A549 (cell line): ENCODE data around the gene RELT. TPM values are rescaled to one million over a fixed set of nuclear protein-coding genes. Genes with fewer than 3 reads are reported as not detected.

ENCODE experiments used
- ATAC-seq, 2 experiments: fragments of 200-7000 bp in 1 of 2; fragments of >200 bp in 1 of 2; cut with Nextera tagmentation in 1 of 2; cut with Tn5 transposase in 1 of 2; 3 replicates each; pipeline versions ENCODE4 v1.8.0 to v1.9.1; 2018 to 2020; ENCODE audit warnings: mild to moderate bottlenecking in 1 of 2, moderate library complexity in 1 of 2
- CTCF ChIA-PET: fragments of 300-600 bp; sonication (Branson Sonifier 250); formaldehyde crosslinking; extraction: SDS; loops from one replicate; lab custom pipeline; 2021; ENCODE audit warnings: antibody characterized with exemption, inconsistent platforms; lab: Yijun Ruan, JAX
- POLR2A ChIA-PET: fragments of 350-600 bp; formaldehyde crosslinking; extraction: SDS; loops from one replicate; lab custom pipeline; 2021; ENCODE audit warnings: antibody characterized with exemption, inconsistent platforms; lab: Yijun Ruan, JAX
- DNase-seq, 2 experiments: peaks; one replicate each; pipeline versions ENCODE4 v3.0.0 to v3.0.0-alpha.2; 2011 to 2016; ENCODE audit warnings: low read depth in 1 of 2, low spot score in 1 of 2
- FAIRE-seq: peaks from 2 replicates; lab custom pipeline; 2011; peaks lifted over from hg19 to GRCh38; lab: Jason Lieb, UNC
- H3K27ac ChIP-seq, 2 experiments: fragments of >200 bp; sonication (Bioruptor Twin); formaldehyde crosslinking; 3 replicates each; pipeline ENCODE4 v1.5.1; 2016 to 2017
- H3K4me1 ChIP-seq: fragments of >200 bp; sonication (Bioruptor Twin); formaldehyde crosslinking; 3 replicates; pipeline ENCODE4 v1.6.1; 2016
- H3K4me2 ChIP-seq: fragments of >200 bp; sonication (Bioruptor Twin); formaldehyde crosslinking; 3 replicates; pipeline ENCODE4 v1.6.1; 2016
- H3K4me3 ChIP-seq: fragments of >200 bp; sonication (Bioruptor Twin); formaldehyde crosslinking; 3 replicates; pipeline ENCODE4 v1.5.1; 2016
- H3K9me3 ChIP-seq: fragments of >200 bp; sonication (Bioruptor Twin); formaldehyde crosslinking; 3 replicates; pipeline ENCODE4 v1.6.1; 2016
- CBX2 ChIP-seq: fragments of 200-600 bp; sonication (generic); IDR thresholded peaks from 2 replicates; pipeline ENCODE4 v1.6.1; 2016; ENCODE audit warnings: low read depth, mild to moderate bottlenecking, borderline replicate concordance
- CEBPB ChIP-seq, 2 experiments: fragments of >200 bp in 1 of 2; sonication (Bioruptor Twin) in 1 of 2; formaldehyde crosslinking in 1 of 2; IDR thresholded peaks; 2 replicates each; pipeline ENCODE4 v1.6.1; 2012 to 2016
- CHD2 ChIP-seq: fragments of 150-350 bp; IDR thresholded peaks from 2 replicates; pipeline ENCODE4 v1.6.1; 2014; ENCODE audit warnings: low read length; ENCODE audit not compliant: partially characterized antibody
- CTCF ChIP-seq: fragments of >200 bp; sonication (Bioruptor Twin); formaldehyde crosslinking; IDR thresholded peaks from 3 replicates; pipeline ENCODE4 v1.5.1; 2016
- EHF ChIP-seq: fragments of 250-450 bp; sonication (Bioruptor Pico); IDR thresholded peaks from 2 replicates; pipeline ENCODE4 v1.5.0; 2020; ENCODE audit warnings: mild to moderate bottlenecking
- EHMT2 ChIP-seq: fragments of 200-600 bp; sonication (generic); IDR thresholded peaks from 2 replicates; pipeline ENCODE4 v1.6.1; 2016; ENCODE audit warnings: antibody characterized with exemption, low read depth, mild to moderate bottlenecking, moderate library complexity
- EP300 ChIP-seq, 2 experiments: fragments of >200 bp; sonication (Bioruptor Twin); formaldehyde crosslinking; IDR thresholded peaks; 2 replicates in 1 of 2; 3 replicates in 1 of 2; pipeline ENCODE4 v1.6.1; 2016 to 2017
- ESRRA ChIP-seq: fragments of 150-350 bp; IDR thresholded peaks from 2 replicates; pipeline ENCODE4 v1.6.1; 2014; ENCODE audit warnings: mild to moderate bottlenecking, low read length, borderline replicate concordance
- FOSL2 ChIP-seq, 2 experiments: fragments of 450-650 bp in 1 of 2; fragments of >200 bp in 1 of 2; sonication (Bioruptor Twin) in 1 of 2; formaldehyde crosslinking; IDR thresholded peaks; 2 replicates each; pipeline versions ENCODE4 v1.5.0 to v1.6.1; 2016 to 2020; ENCODE audit warnings: mild to moderate bottlenecking in 1 of 2, moderate library complexity in 1 of 2
- FOXS1 ChIP-seq: fragments of 250-450 bp; sonication (Bioruptor Pico); IDR thresholded peaks from 2 replicates; pipeline ENCODE4 v1.5.0; 2020; ENCODE audit warnings: mild to moderate bottlenecking, moderate library complexity
- GATA3 ChIP-seq: IDR thresholded peaks from 2 replicates; pipeline ENCODE4 v1.6.1; 2012; ENCODE audit warnings: borderline replicate concordance
- JUN ChIP-seq, 2 experiments: fragments of >200 bp; sonication (Bioruptor Twin); formaldehyde crosslinking; IDR thresholded peaks; 2 replicates in 1 of 2; 3 replicates in 1 of 2; pipeline ENCODE4 v1.6.1; 2016 to 2017
- KDM5A ChIP-seq: fragments of 200-600 bp; sonication (generic); IDR thresholded peaks from 2 replicates; pipeline ENCODE4 v1.6.1; 2016; ENCODE audit warnings: antibody characterized with exemption, mild to moderate bottlenecking
- MAFK ChIP-seq: fragments of 450-650 bp; IDR thresholded peaks from 2 replicates; pipeline ENCODE4 v1.6.1; 2014; ENCODE audit not compliant: partially characterized antibody
- MAX ChIP-seq: IDR thresholded peaks from 2 replicates; pipeline ENCODE4 v1.6.1; 2012
- MAZ ChIP-seq: fragments of 150-350 bp; IDR thresholded peaks from 2 replicates; pipeline ENCODE4 v1.6.1; 2014; ENCODE audit warnings: antibody characterized with exemption, low read depth, low read length, borderline replicate concordance
- RAD21 ChIP-seq, 2 experiments: fragments of >200 bp in 1 of 2; sonication (Bioruptor Twin) in 1 of 2; formaldehyde crosslinking in 1 of 2; IDR thresholded peaks in 1 of 2; conservative IDR thresholded peaks in 1 of 2; 2 replicates in 1 of 2; 3 replicates in 1 of 2; pipeline ENCODE4 v1.6.1; 2012 to 2018; ENCODE audit warnings: inconsistent platforms in 1 of 2
- RARB ChIP-seq: fragments of 250-450 bp; sonication (Bioruptor Pico); IDR thresholded peaks from 2 replicates; pipeline ENCODE4 v1.8.0; 2021; ENCODE audit warnings: mild to moderate bottlenecking, moderate library complexity
- REST ChIP-seq: fragments of 200-600 bp; sonication (generic); IDR thresholded peaks from 2 replicates; pipeline ENCODE4 v1.6.1; 2016; ENCODE audit warnings: antibody characterized with exemption, mild to moderate bottlenecking, moderate library complexity
- RNF2 ChIP-seq: fragments of 200-600 bp; sonication (generic); IDR thresholded peaks from 2 replicates; pipeline ENCODE4 v1.6.1; 2016; ENCODE audit warnings: low read depth, mild to moderate bottlenecking, antibody characterized with exemption, moderate library complexity, borderline replicate concordance
- SMC3 ChIP-seq: fragments of >200 bp; sonication (Bioruptor Twin); formaldehyde crosslinking; IDR thresholded peaks from 3 replicates; pipeline ENCODE4 v1.6.1; 2018; ENCODE audit warnings: inconsistent platforms
- TFCP2L1 ChIP-seq: fragments of 250-450 bp; sonication (Bioruptor Pico); IDR thresholded peaks from 2 replicates; pipeline ENCODE4 v1.5.0; 2021; ENCODE audit warnings: mild to moderate bottlenecking
- ZNF302 ChIP-seq: fragments of 250-450 bp; sonication (Bioruptor Pico); IDR thresholded peaks from 2 replicates; pipeline ENCODE4 v1.9.0; 2021; ENCODE audit warnings: inconsistent platforms, mild to moderate bottlenecking, moderate library complexity
- ZSCAN20 ChIP-seq: fragments of 250-450 bp; sonication (Bioruptor Pico); IDR thresholded peaks from 2 replicates; pipeline ENCODE4 v1.8.0; 2022; ENCODE audit warnings: mild to moderate bottlenecking, moderate library complexity
- WGBS: methylation state at CpG from one replicate; pipeline ENCODE4 v1.1.6; 2017; ENCODE audit errors: missing lambda C conversion rate; 5-methylcytosine and 5-hydroxymethylcytosine counted together
- polyA plus RNA-seq, 4 experiments: library from polyadenylated mRNA; depleted of rRNA in 3 of 4; stranded (reverse); fragments of >200 nt; fragmentation: RNase III in 1 of 4; extraction: RNeasy Plus Mini Kit Qiagen cat#74134 plus additional on column Dnase treatment in 1 of 4; gene quantifications; 2 replicates in 3 of 4; 3 replicates in 1 of 4; pipeline ENCODE4 v1.2.3, GENCODE V29; 2011 to 2017

The RELT gene
- polyA plus RNA-seq, 2 of the 4 experiments (the other 2 are of a cell fraction): 2.9 to 5.2 TPM

GRCh38 chr11:73384125-73384441, 7.9 kb downstream of the RELT start (continued):
- TF ChIP-seq RAD21 (conservative IDR thresholded peaks at IDR 0.05 in 1 of 2, IDR thresholded peaks at IDR 0.05 in 1 of 2): no peak
- TF ChIP-seq, all 56 proteins: peak for 0

- no peak overlapping the region for H3K4me3 ChIP-seq
- POLR2A ChIA-PET: no interaction called here
- DNase-seq: no peak
- TF ChIP-seq TFCP2L1 (CRISPR knock-in tag): no peak
- no peak for TF ChIP-seq RARB
- no peak for TF ChIP-seq ZSCAN20 (CRISPR knock-in tag)
- no peak for TF ChIP-seq SMC3
- no peak for TF ChIP-seq EHF (CRISPR knock-in tag)
- no peak for TF ChIP-seq CBX2
- no peak for TF ChIP-seq RNF2
- TF ChIP-seq REST: no peak
- no peak for TF ChIP-seq ESRRA
- TF ChIP-seq CEBPB (IDR thresholded peaks at IDR 0.05): no peak
- TF ChIP-seq JUN (IDR thresholded peaks at IDR 0.05): no peak
- no peak for TF ChIP-seq FOSL2 (IDR thresholded peaks at IDR 0.05)
- no peak for TF ChIP-seq FOSL2 (CRISPR knock-in tag; IDR thresholded peaks at IDR 0.05)
- TF ChIP-seq EHMT2: no peak
- no peak for TF ChIP-seq KDM5A
- TF ChIP-seq CHD2: no peak
- TF ChIP-seq MAFK: no peak
- TF ChIP-seq FOXS1 (CRISPR knock-in tag): no peak
- no peaks in the 10 kb centered on the region for H3K9me3 ChIP-seq
- CTCF ChIA-PET: interaction anchor here (0.9 to 39.3 kb wide), 9 partner anchors 8 to 277 kb away, joined by 3 to 667 read pairs (median 4); partner anchors contain the start of gene RELT
- FAIRE-seq: no peak
- peak overlapping the region in 1 of 2 experiments; percentile 80; a peak in 3 of 6 replicates for H3K27ac ChIP-seq
- no peak overlapping the region; the same call in 2 of the 3 replicates for H3K4me2 ChIP-seq
- no peak for ATAC-seq
- WGBS: 90% methylated on average over 4 of the region's 4 CpGs
- peaks cover 71% of the 10 kb centered on the region for H3K4me1 ChIP-seq
Measured at GRCh38 chr11:73384531-73384871, 8.3 kb downstream of the RELT start.

- H3K4me3 ChIP-seq: no peak overlapping the region
- WGBS: 41% methylated on average over 20 of the region's 21 CpGs
- ChIA-PET POLR2A (no interaction called here), CTCF (interaction anchor here (1.1 to 39.3 kb wide), 7 partner anchors 8 to 276 kb away, joined by 3 to 667 read pairs (median 10); partner anchors contain the start of gene RELT)
- peaks cover 76% of the 10 kb centered on the region for H3K4me1 ChIP-seq
- TF ChIP-seq MAZ: no peak
- no peak for TF ChIP-seq CTCF
- peak; percentile 23; the same call in 1 of the 2 replicates for TF ChIP-seq MAX
- TF ChIP-seq EP300 (IDR thresholded peaks at IDR 0.05): no peak
- no peak for TF ChIP-seq GATA3
- no peak for TF ChIP-seq ZNF302 (CRISPR knock-in tag)
- no peaks in the 10 kb centered on the region for H3K9me3 ChIP-seq
- H3K27ac ChIP-seq: peak overlapping the region; percentile 43 to 80; a peak in 5 of 6 replicates
- DNase-seq (no peak), ATAC-seq (peak in 1 of 2 experiments; percentile 9; a peak in 3 of 6 replicates), FAIRE-seq (no peak)
- H3K4me2 ChIP-seq: peak overlapping the region; percentile 30
Measured at GRCh38 chr11:73384872-73385689, 8.9 kb downstream of the RELT start.
